ENCODE data around the gene HNRNPLL.

Gene HNRNPLL

DNA sequence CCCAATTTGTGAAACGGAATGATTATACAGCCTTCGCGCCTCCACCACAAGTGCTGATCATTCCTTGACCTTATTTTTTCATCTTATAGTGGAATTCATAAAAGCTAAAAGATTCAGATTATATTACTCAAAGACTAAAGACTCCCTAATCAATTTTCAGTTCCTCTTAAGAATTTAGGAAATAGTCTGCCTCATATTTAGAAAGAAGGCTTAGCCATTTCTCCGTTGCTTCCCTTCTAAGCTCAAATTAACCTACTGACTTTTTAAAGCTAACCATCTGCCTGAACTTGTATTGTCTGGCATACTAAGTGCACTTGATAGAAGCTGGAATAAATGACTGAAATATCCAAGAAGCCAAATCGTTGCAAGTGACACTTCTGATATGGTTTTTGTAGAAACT is 44.7 kb downstream of the HNRNPLL start (continued):
- TF ChIP-seq ZNF214 (tag by site-specific recombination; IDR thresholded peaks at IDR 0.05; ENCODE audit: borderline replicate concordance): no peak
- TF ChIP-seq, protein P1, sequence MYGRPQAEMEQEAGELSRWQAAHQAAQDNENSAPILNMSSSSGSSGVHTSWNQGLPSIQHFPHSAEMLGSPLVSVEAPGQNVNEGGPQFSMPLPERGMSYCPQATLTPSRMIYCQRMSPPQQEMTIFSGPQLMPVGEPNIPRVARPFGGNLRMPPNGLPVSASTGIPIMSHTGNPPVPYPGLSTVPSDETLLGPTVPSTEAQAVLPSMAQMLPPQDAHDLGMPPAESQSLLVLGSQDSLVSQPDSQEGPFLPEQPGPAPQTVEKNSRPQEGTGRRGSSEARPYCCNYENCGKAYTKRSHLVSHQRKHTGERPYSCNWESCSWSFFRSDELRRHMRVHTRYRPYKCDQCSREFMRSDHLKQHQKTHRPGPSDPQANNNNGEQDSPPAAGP (tag by site-specific recombination; IDR thresholded peaks at IDR 0.05): no peak
- no peak for TF ChIP-seq ZNF391 (tag by site-specific recombination; IDR thresholded peaks at IDR 0.05; ENCODE audit: borderline replicate concordance, low read depth)

DNA sequence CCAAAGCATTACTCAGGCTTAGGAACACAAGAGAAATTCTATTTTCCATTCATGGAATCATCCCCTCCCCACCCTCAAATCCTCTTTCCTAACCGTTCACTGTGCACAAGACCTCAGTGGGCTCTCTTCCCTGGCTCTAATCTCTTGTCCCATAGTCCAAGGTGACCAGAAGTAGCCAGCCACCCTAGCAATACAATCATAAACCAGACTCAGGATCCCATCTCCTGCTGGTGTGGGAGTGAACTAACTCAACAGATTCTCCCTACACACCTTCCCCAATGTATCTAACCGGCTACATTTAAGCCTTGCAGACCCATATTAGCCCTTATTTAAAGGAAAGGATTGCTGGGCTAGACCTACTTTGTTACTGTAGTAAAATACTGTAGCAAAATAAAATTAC is 45.5 kb downstream of the HNRNPLL start:
- Histone ChIP-seq H3K4me3 (ENCODE audit: low read depth, low read length) (no peak overlapping the region), H3K27ac (ENCODE audit: extremely low read depth, low read depth, low read length) (no peak overlapping the region), H3K36me3 (ENCODE audit: control insufficient read depth in 2 of 2, insufficient read depth in 1 of 2, low read length in 2 of 2) (peaks cover 0 to 15% of the 10 kb centered on the region in 2 experiments; a peak in 1 of 3 replicates), H3K9me3 (ENCODE audit: control insufficient read depth, insufficient read depth, low read depth, low read length) (no peaks in the 10 kb centered on the region), H3K4me1 (ENCODE audit: control insufficient read depth, insufficient read depth, low read length) (no peaks in the 10 kb centered on the region)
- CTCF ChIA-PET: interaction anchor here (0.8 to 1.1 kb wide), 3 partner anchors 24 to 49 kb away, joined by 4 to 5 read pairs (median 5); no protein-coding TSS in a partner anchor
- TF ChIP-seq BCL11B (tag by site-specific recombination; IDR thresholded peaks at IDR 0.05; ENCODE audit: low read depth): no peak
- TF ChIP-seq ZNF433 (tag by site-specific recombination; IDR thresholded peaks at IDR 0.05; ENCODE audit: low read depth): no peak
- TF ChIP-seq, protein P2, sequence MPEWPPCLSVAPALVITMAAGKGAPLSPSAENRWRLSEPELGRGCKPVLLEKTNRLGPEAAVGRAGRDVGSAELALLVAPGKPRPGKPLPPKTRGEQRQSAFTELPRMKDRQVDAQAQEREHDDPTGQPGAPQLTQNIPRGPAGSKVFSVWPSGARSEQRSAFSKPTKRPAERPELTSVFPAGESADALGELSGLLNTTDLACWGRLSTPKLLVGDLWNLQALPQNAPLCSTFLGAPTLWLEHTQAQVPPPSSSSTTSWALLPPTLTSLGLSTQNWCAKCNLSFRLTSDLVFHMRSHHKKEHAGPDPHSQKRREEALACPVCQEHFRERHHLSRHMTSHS (tag by site-specific recombination; IDR thresholded peaks at IDR 0.05): no peak
- no peak for TF ChIP-seq ZSCAN16 (tag by site-specific recombination; IDR thresholded peaks at IDR 0.05)
- TF ChIP-seq, protein P3, sequence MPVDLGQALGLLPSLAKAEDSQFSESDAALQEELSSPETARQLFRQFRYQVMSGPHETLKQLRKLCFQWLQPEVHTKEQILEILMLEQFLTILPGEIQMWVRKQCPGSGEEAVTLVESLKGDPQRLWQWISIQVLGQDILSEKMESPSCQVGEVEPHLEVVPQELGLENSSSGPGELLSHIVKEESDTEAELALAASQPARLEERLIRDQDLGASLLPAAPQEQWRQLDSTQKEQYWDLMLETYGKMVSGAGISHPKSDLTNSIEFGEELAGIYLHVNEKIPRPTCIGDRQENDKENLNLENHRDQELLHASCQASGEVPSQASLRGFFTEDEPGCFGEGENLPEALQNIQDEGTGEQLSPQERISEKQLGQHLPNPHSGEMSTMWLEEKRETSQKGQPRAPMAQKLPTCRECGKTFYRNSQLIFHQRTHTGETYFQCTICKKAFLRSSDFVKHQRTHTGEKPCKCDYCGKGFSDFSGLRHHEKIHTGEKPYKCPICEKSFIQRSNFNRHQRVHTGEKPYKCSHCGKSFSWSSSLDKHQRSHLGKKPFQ (tag by site-specific recombination; IDR thresholded peaks at IDR 0.05): no peak
- no peak for TF ChIP-seq ZNF549 (tag by site-specific recombination; IDR thresholded peaks at IDR 0.05)
- TF ChIP-seq ZNF664 (tag by site-specific recombination; IDR thresholded peaks at IDR 0.05): no peak
- no peak for TF ChIP-seq WT1 (tag by site-specific recombination; IDR thresholded peaks at IDR 0.05)
- TF ChIP-seq, protein P4, sequence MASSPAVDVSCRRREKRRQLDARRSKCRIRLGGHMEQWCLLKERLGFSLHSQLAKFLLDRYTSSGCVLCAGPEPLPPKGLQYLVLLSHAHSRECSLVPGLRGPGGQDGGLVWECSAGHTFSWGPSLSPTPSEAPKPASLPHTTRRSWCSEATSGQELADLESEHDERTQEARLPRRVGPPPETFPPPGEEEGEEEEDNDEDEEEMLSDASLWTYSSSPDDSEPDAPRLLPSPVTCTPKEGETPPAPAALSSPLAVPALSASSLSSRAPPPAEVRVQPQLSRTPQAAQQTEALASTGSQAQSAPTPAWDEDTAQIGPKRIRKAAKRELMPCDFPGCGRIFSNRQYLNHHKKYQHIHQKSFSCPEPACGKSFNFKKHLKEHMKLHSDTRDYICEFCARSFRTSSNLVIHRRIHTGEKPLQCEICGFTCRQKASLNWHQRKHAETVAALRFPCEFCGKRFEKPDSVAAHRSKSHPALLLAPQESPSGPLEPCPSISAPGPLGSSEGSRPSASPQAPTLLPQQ (tag by site-specific recombination; IDR thresholded peaks at IDR 0.05): no peak
- no peak for TF ChIP-seq ZNF354C (tag by site-specific recombination; IDR thresholded peaks at IDR 0.05; ENCODE audit: borderline replicate concordance, low read depth)
- no peak for TF ChIP-seq YY2 (tag by site-specific recombination; IDR thresholded peaks at IDR 0.05)
- no peak for TF ChIP-seq ZNF184 (tag by site-specific recombination; IDR thresholded peaks at IDR 0.05)
- TF ChIP-seq ZNF157 (tag by site-specific recombination; IDR thresholded peaks at IDR 0.05): no peak
- no peak for TF ChIP-seq ZNF610 (tag by site-specific recombination; IDR thresholded peaks at IDR 0.05; ENCODE audit: borderline replicate concordance)
- POLR2A ChIA-PET: interaction anchor here (0.7 kb wide), 1 partner anchor 190 kb away, joined by 3 read pairs; no protein-coding TSS in a partner anchor

DNA sequence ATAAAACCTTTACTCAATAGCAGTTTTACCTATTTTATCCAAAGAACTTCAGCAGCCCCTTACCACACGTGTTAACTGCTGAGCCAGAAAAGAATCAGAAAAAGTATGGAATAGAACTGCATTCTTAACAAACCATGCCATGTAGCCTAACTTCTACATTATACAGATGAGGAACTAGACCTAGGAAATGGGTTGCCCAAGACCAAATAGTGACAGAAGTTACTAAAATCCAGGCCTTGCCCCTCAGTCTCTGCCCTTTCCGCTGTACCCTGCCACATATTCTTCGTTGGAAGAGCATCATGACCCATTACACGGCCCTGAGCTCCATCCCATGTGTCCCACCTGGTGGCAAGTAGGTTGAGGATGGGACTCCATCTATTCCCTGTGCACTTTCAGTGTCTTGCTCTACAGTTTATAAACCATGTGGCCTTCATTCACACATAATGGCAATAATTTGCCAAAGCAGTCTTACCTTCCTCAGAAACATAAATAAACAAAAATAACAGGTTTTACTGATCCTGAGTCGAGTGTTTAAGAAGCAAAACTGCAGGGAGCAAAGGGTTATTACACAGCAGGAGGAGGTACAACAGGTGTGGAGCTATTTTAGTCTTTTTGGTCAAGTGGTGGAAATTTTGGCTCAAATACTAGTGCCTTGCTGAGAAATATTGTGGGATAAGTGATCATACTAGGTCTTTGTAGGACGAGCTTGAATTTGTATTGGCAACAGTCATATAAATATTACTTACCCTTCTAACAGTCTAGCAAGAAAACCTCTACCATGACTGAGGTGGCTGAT is 46.5 kb downstream of the HNRNPLL start:
- Histone ChIP-seq H3K9me3 (ENCODE audit: control insufficient read depth, insufficient read depth, low read depth, low read length) (no peaks in the 10 kb centered on the region), H3K4me1 (ENCODE audit: control insufficient read depth, insufficient read depth, low read length) (no peaks in the 10 kb centered on the region), H3K36me3 (ENCODE audit: control insufficient read depth in 2 of 2, insufficient read depth in 1 of 2, low read length in 2 of 2) (peaks cover 0 to 9% of the 10 kb centered on the region in 2 experiments; a peak in 1 of 3 replicates), H3K4me3 (ENCODE audit: low read depth, low read length) (no peak overlapping the region), H3K27ac (ENCODE audit: extremely low read depth, low read depth, low read length) (no peak overlapping the region)
- ChIA-PET POLR2A (no interaction called here), CTCF (interaction anchor here (0.7 to 1.4 kb wide), 8 partner anchors 8 to 223 kb away, joined by 3 to 5 read pairs (median 4); no protein-coding TSS in a partner anchor)
- TF ChIP-seq, protein P5, sequence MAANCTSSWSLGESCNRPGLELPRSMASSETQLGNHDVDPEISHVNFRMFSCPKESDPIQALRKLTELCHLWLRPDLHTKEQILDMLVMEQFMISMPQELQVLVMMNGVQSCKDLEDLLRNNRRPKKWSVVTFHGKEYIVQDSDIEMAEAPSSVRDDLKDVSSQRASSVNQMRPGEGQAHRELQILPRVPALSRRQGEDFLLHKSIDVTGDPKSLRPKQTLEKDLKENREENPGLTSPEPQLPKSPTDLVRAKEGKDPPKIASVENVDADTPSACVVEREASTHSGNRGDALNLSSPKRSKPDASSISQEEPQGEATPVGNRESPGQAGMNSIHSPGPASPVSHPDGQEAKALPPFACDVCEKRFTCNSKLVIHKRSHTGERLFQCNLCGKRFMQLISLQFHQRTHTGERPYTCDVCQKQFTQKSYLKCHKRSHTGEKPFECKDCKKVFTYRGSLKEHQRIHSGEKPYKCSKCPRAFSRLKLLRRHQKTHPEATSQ (tag by site-specific recombination; IDR thresholded peaks at IDR 0.05): no peak
- no peak for TF ChIP-seq ZSCAN16 (tag by site-specific recombination; IDR thresholded peaks at IDR 0.05)
- no peak for TF ChIP-seq ZNF544 (tag by site-specific recombination; IDR thresholded peaks at IDR 0.05)
- peak; percentile 84 for TF ChIP-seq SCRT2 (tag by site-specific recombination; IDR thresholded peaks at IDR 0.05)
- no peak for TF ChIP-seq KLF1 (tag by site-specific recombination; IDR thresholded peaks at IDR 0.05)
- TF ChIP-seq ZNF768 (tag by site-specific recombination; IDR thresholded peaks at IDR 0.05): no peak

Measured in HEK293 (cell line).